Fibroblast of peridontal ligament (primary cell): ENCODE results near the gene SRP68.
A peak's percentile ranks its signal among the peaks of the same experiment; 100 is the strongest.

Source experiments
- DNase-seq: peaks from one replicate; pipeline ENCODE4 v3.0.0-alpha.2; 2010; ENCODE audit errors: extremely low read depth

Gene SRP68

GRCh38 chr17:76018340-76018680, 54.0 kb downstream of the SRP68 start:
- no peak for DNase-seq

- no peak for DNase-seq
Measured at GRCh38 chr17:76017481-76018339, 54.6 kb downstream of the SRP68 start.

- no peak for DNase-seq
Measured at GRCh38 chr17:76014925-76015261, 57.4 kb downstream of the SRP68 start.

- DNase-seq, result peak; percentile 53
Measured at GRCh38 chr17:76014100-76014924, 58.0 kb downstream of the SRP68 start.

GRCh38 chr17:76013377-76013932, 58.9 kb downstream of the SRP68 start:
- DNase-seq, result no peak

- DNase-seq, result no peak
Measured at GRCh38 chr17:76011951-76012350, 60.4 kb downstream of the SRP68 start.

GRCh38 chr17:76009969-76010661, 62.2 kb downstream of the SRP68 start:
- no peak for DNase-seq

GRCh38 chr17:76009447-76009846, 62.9 kb downstream of the SRP68 start:
- no peak for DNase-seq

- DNase-seq, result no peak
Measured at GRCh38 chr17:76008630-76009425, 63.5 kb downstream of the SRP68 start.

- DNase-seq, result no peak
Measured at GRCh38 chr17:76008208-76008607, 64.1 kb downstream of the SRP68 start.

GRCh38 chr17:76007850-76008165, 64.5 kb downstream of the SRP68 start:
- DNase-seq, result no peak

- DNase-seq, result no peak
Measured at GRCh38 chr17:76007131-76007849, 65.0 kb downstream of the SRP68 start.

- peak; percentile 64 for DNase-seq
Measured at GRCh38 chr17:76005263-76006149, 66.8 kb downstream of the SRP68 start.

- DNase-seq, result no peak
Measured at GRCh38 chr17:76004750-76005262, 67.5 kb downstream of the SRP68 start.

- no peak for DNase-seq
Measured at GRCh38 chr17:76003915-76004314, 68.4 kb downstream of the SRP68 start.

GRCh38 chr17:76002100-76002499, 70.2 kb downstream of the SRP68 start:
- no peak for DNase-seq

GRCh38 chr17:76000755-76001521, 71.4 kb downstream of the SRP68 start, which contains the start of gene CDK3:
TSS of gene CDK3 (plus strand) at chr17:76000855. CDS start at chr17:76001426, 571 bp downstream.
- DNase-seq, result no peak

GRCh38 chr17:76000016-76000754, 72.1 kb downstream of the SRP68 start:
- DNase-seq, result peak; percentile 11
